GM19023 (cell line): ENCODE results near the gene ANLN.
"Not testable (repeated sequence)": the region's sequence is repeated elsewhere in the genome, so short reads cannot be mapped to it uniquely, and the experiment has no call there.

Experiments used
- ATAC-seq: cut with Tn5 transposase; IDR thresholded peaks from one replicate; pipeline ENCODE4 v1.9.1; 2021; ENCODE audit warnings: mild to moderate bottlenecking, moderate library complexity; ENCODE audit not compliant: unreplicated experiment

Gene ANLN

GRCh38 chr7:36460811-36461429 lies 71.3 kb downstream of the ANLN start:
- no peak for ATAC-seq

GRCh38 chr7:36462551-36463137 lies 73.0 kb downstream of the ANLN start:
- ATAC-seq = no peak

- ATAC-seq = no peak
These were observed 74.6 kb downstream of the ANLN start for GRCh38 chr7:36464271-36464670.

GRCh38 chr7:36466001-36466400 lies 76.3 kb downstream of the ANLN start:
- ATAC-seq = not testable (repeated sequence)

GRCh38 chr7:36468370-36469101 lies 78.9 kb downstream of the ANLN start:
- no peak for ATAC-seq

DNA sequence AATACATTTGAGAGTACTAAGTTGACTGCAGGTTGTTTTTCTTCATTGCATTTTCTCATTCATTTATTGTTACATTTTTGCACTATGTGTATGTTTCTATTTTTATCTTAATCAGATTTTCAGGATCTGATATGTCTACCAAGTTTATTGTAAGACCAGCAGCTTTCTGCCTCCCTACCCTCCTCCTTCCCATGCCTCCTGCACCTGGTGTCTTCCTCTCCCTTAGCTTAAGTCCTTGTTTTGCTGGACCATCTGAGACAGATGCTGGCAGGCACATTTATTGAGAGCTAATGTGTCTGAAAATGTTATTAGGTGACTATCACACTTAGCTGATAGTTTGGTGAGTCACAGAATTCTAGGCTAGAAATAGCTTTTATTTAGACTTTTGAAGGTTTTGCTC lies 79.6 kb downstream of the ANLN start:
- ATAC-seq = no peak

GRCh38 chr7:36472141-36472729 lies 82.6 kb downstream of the ANLN start:
- no peak for ATAC-seq

DNA sequence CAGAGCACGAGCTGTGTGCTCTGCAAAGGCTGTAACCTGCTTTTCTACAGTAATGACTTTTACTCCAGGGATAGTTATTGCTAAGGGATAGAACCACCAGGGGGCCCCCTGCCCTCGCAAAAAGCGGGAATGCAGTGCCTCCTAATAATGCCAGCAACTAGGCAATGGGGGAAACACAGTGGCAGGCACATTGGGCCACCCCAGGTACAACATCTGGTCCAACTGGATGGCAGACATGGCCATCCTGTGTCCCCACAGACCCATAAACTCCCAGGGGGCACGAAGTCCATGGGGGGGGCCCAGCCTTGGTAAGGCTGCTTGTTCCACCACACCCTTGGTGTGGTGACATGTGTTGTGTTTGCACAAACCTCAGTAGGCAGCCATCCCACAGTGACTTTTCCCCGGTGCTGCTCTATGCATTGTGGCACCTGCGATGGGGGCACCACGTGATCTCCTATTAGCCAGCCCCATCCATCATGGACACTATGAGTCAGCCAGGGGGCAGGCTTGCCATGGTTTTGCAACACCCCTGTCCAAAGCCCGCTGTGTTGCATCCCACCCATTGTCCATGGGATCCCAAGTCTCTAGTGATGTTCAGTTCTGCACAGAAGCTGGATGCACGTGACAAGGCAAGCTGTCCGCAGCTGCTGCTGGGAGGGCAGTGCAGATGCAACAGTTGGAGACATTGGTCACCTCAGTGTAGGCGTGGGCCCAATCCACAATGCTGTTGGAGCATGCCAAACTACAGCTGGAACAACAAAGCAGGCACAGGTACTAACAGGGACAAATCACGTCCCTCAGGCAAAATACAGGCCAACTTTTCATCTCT lies 84.0 kb downstream of the ANLN start:
- ATAC-seq = no peak

- ATAC-seq = no peak
These were observed 84.8 kb downstream of the ANLN start for GRCh38 chr7:36474283-36475010.

DNA sequence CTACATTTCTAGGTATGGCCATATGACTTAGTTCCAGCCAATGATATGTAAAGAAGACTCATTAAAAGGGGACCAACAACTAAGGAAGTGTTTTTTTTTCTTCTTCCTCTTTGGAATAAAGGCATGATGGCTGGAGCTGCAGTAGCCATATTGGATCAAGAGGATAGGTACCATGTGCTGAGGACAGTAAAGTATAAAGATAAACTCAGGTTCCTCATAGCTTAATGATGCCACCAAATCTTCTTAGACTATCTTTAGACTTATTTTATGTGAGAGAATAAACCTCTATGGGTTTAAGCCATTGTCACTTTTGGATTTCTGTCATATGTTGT lies 85.3 kb downstream of the ANLN start:
- ATAC-seq = no peak

GRCh38 chr7:36475381-36475780 lies 85.7 kb downstream of the ANLN start:
- ATAC-seq = no peak

GRCh38 chr7:36478745-36479144 lies 89.1 kb downstream of the ANLN start:
- ATAC-seq = no peak

- ATAC-seq = not testable (repeated sequence)
These were observed 94.2 kb downstream of the ANLN start for GRCh38 chr7:36483853-36484252.

DNA sequence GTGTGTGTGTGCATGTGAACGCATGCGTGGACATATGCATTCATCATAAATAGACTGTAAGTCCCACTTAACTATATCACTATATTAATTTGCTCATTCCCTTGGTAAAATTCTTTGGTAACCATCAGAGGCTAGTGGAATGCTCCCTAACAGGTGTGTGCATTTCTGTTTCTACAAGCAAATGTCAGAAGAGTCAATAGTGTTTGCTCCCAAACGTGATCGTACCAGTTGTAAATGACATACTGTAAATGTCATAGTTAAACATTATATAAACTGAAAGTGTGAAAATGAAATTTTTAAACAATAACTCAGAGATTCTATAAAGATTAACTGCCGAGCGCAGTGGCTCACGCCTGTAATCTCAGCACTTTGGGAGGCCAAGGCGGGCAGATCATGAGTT lies 94.6 kb downstream of the ANLN start:
- no peak for ATAC-seq

DNA sequence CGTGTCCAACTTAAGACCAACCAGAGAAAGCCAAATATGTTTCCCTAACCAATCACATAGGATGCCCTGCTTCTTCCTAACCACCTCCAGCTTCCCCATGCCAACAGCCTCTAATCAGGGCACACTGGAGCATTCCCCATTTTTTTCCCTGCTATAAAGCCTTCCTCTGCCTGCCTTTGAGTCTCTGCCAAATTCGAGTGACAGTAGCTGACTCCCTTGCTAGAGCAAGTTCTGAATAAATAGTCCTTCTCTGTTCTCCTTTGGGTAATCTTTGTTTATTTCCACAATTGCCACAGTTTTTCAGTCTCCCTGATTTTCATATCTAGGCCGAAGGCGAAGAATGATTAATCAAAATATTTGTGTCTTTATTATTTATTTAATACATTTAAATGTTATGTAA lies 96.7 kb downstream of the ANLN start:
- ATAC-seq = no peak

GRCh38 chr7:36487756-36488336 lies 98.2 kb downstream of the ANLN start:
- ATAC-seq = no peak

- not testable (repeated sequence) for ATAC-seq
These were observed 99.0 kb downstream of the ANLN start for GRCh38 chr7:36488672-36489071.

GRCh38 chr7:36490419-36490830 lies 100.8 kb downstream of the ANLN start:
- no peak for ATAC-seq

DNA sequence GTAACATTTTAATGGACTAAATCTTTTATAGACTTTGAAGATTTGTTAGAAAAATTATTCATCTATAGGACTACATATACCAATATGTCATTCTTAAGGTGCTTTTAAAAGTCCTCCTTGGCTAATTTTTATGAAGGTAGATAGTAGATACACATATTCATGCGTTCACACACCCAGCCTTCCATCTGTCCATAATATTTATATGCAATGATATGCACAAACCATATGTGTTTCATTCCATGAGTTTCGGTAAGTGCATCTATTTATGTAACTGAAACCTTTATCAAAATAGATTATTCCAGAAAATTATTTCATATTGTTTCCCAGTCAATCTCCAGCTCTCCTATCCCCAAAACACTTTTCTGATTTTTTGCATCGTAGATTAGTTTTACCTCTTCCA lies 101.7 kb downstream of the ANLN start:
- no peak for ATAC-seq

DNA sequence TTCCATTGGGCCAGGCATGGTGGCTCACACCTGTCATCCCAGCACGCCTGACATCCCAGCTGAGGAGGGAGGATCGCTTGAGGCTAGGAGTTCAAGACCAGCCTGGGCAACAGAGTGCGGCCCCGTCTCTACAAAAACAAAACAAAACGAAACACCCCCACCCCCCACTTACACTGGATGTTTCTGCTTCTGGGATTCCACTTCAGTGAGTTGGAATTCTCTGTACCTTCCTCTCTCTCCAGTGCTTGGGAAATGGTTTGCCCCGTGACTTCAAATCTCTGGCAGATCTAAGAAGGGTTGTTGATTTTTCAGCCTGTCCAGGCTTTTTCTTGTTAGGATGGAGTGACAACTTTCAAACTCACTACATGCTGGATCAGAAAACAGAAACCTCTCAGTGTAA lies 106.9 kb downstream of the ANLN start:
- no peak for ATAC-seq
